ENCODE measurements around the gene NCOA7. TPM values are rescaled to one million over a fixed set of nuclear protein-coding genes. Genes with fewer than 3 reads are reported as not detected.

The NCOA7 gene
- total and polyA plus RNA-seq, 2 of the 8 experiments (the other 6 are each of a cell fraction or from before 2014, with no cell fraction given), result 2.6 to 10.7 TPM

GRCh38 chr6:125839471-125839870, 48.7 kb downstream of the NCOA7 start:
- Histone ChIP-seq H3K79me1 (ENCODE audit: low read depth, low read length) (no peaks in the 10 kb centered on the region), H3K79me2 (ENCODE audit: control insufficient read depth in 1 of 2, insufficient read depth in 2 of 2, low read length in 2 of 2) (no peaks in the 10 kb centered on the region), H3K23ac (ENCODE audit: insufficient read length) (no peak overlapping the region), H4K91ac (replicated peaks; ENCODE audit: insufficient read length, low read length) (no peak overlapping the region), H2BK12ac (ENCODE audit: low read depth, low read length) (no peak overlapping the region), H2BK20ac (ENCODE audit: low read length) (no peak overlapping the region), H2BK15ac (ENCODE audit: low read length) (no peak overlapping the region), H3K4me2 (ENCODE audit: insufficient read depth in 1 of 2, low read depth in 2 of 2, low read length in 2 of 2) (no peak overlapping the region), H3K18ac (ENCODE audit: extremely low read depth, low read length) (no peak overlapping the region), H2BK120ac (replicated peaks; ENCODE audit: low read depth, low read length) (no peak overlapping the region), H2AFZ (ENCODE audit: low read length) (no peak overlapping the region), H4K8ac (ENCODE audit: extremely low read depth, insufficient read depth, low read length) (no peak overlapping the region), H3K56ac (replicated peaks; ENCODE audit: insufficient read length, low read depth, low read length) (no peak overlapping the region), H3K9me3 (ENCODE audit: insufficient read depth in 2 of 2, low read depth in 1 of 2, low read length in 1 of 2) (no peaks in the 10 kb centered on the region), H3K4me1 (replicated peaks in 1 of 4; ENCODE audit: control insufficient read depth in 3 of 4, insufficient read depth in 4 of 4, low read length in 3 of 4) (no peaks in the 10 kb centered on the region), H2BK5ac (ENCODE audit: low read depth, low read length) (no peak overlapping the region), H4K5ac (ENCODE audit: insufficient read length, low read depth, low read length) (no peak overlapping the region), H3K9ac (replicated peaks in 1 of 4; ENCODE audit: extremely low read depth in 1 of 4, low read depth in 3 of 4, low read length in 3 of 4) (no peak overlapping the region), H3K23me2 (ENCODE audit: low read depth, low read length) (no peaks in the 10 kb centered on the region), H3K27me3 (replicated peaks in 1 of 4; ENCODE audit: control insufficient read depth in 3 of 4, extremely low read depth in 1 of 4, insufficient read depth in 3 of 4, low read length in 3 of 4) (no peaks in the 10 kb centered on the region), H2AK5ac (ENCODE audit: low read depth, low read length) (no peak overlapping the region), H3K14ac (ENCODE audit: insufficient read length) (no peak overlapping the region), H3K4ac (replicated peaks; ENCODE audit: insufficient read length, low read depth, low read length) (no peak overlapping the region), H3K27ac (ENCODE audit: low read depth, low read length) (no peak overlapping the region), H3K4me3 (ENCODE audit: extremely low read depth in 1 of 4, insufficient read depth in 2 of 4, low read depth in 3 of 4, low read length in 4 of 4) (no peak overlapping the region), H4K20me1 (replicated peaks in 1 of 2; ENCODE audit: control insufficient read depth in 1 of 2, insufficient read depth in 2 of 2, low read length in 2 of 2) (no peaks in the 10 kb centered on the region), H3K36me3 (ENCODE audit: control insufficient read depth in 2 of 4, insufficient read depth in 4 of 4, low read length in 3 of 4) (no peaks in the 10 kb centered on the region)
- 92% methylated on average over 7 of the region's 7 CpGs; no CpG with 5 or more reads in 1 of the 2 experiments for WGBS, 2 experiments (ENCODE audit: extremely low coverage in 1 of 2, insufficient coverage in 1 of 2, insufficient read length in 1 of 2, insufficient replicate concordance in 2 of 2, low coverage in 1 of 2, low lambda C conversion rate in 2 of 2, missing lambda C conversion rate in 1 of 2)
- FAIRE-seq (no peak), DNase-seq (ENCODE audit: low read depth in 1 of 2, low spot score in 2 of 2) (no peak)
- ChIA-PET CTCF (ENCODE audit: partially characterized antibody) (interaction anchor here (0.6 to 2.8 kb wide), 6 partner anchors 17 to 866 kb away, joined by 3 to 10 read pairs (median 3); no protein-coding TSS in a partner anchor), POLR2A (ENCODE audit: partially characterized antibody) (no interaction called here)
- TF ChIP-seq CHD2 (IDR thresholded peaks at IDR 0.05; ENCODE audit: low read length), result no peak
- TF ChIP-seq SIX5 (IDR thresholded peaks at IDR 0.05; ENCODE audit: low read depth, low read length), result no peak
- no peak for TF ChIP-seq JUN (IDR thresholded peaks at IDR 0.05; ENCODE audit: low read depth, low read length)
- TF ChIP-seq MAFK (IDR thresholded peaks at IDR 0.05; ENCODE audit: low read depth, low read length), result no peak
- TF ChIP-seq CBX5 (IDR thresholded peaks at IDR 0.05; ENCODE audit: low read depth, low read length), result no peak
- no peak for TF ChIP-seq KDM1A (IDR thresholded peaks at IDR 0.05; ENCODE audit: borderline replicate concordance, low read length)
- TF ChIP-seq CBX8 (IDR thresholded peaks at IDR 0.05; ENCODE audit: borderline replicate concordance, low read depth, low read length), result no peak
- TF ChIP-seq GTF2F1 (IDR thresholded peaks at IDR 0.05; ENCODE audit: borderline replicate concordance, low read depth, low read length), result no peak
- no peak for TF ChIP-seq JUND (IDR thresholded peaks at IDR 0.05; ENCODE audit: low read length)
- TF ChIP-seq RAD21 (IDR thresholded peaks at IDR 0.05 in 1 of 2, conservative IDR thresholded peaks at IDR 0.05 in 1 of 2; ENCODE audit: low read depth in 2 of 2, low read length in 2 of 2), result no peak
- no peak for TF ChIP-seq NRF1 (IDR thresholded peaks at IDR 0.05; ENCODE audit: low read depth, low read length)
- TF ChIP-seq, protein P1, sequence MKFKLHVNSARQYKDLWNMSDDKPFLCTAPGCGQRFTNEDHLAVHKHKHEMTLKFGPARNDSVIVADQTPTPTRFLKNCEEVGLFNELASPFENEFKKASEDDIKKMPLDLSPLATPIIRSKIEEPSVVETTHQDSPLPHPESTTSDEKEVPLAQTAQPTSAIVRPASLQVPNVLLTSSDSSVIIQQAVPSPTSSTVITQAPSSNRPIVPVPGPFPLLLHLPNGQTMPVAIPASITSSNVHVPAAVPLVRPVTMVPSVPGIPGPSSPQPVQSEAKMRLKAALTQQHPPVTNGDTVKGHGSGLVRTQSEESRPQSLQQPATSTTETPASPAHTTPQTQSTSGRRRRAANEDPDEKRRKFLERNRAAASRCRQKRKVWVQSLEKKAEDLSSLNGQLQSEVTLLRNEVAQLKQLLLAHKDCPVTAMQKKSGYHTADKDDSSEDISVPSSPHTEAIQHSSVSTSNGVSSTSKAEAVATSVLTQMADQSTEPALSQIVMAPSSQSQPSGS (IDR thresholded peaks at IDR 0.05; ENCODE audit: low read length), result no peak
- TF ChIP-seq NANOG (IDR thresholded peaks at IDR 0.05; ENCODE audit: insufficient read depth, low read depth, low read length, poor library complexity, severe bottlenecking), result no peak
